HG03095 (cell line): ENCODE data around the gene MOV10.
A peak's percentile ranks its signal among the peaks of the same experiment; 100 is the strongest.

Source experiments
- ATAC-seq: cut with Tn5 transposase; IDR thresholded peaks from one replicate; pipeline ENCODE4 v1.9.1; 2021; ENCODE audit warnings: moderate library complexity; ENCODE audit not compliant: unreplicated experiment

The MOV10 gene

DNA sequence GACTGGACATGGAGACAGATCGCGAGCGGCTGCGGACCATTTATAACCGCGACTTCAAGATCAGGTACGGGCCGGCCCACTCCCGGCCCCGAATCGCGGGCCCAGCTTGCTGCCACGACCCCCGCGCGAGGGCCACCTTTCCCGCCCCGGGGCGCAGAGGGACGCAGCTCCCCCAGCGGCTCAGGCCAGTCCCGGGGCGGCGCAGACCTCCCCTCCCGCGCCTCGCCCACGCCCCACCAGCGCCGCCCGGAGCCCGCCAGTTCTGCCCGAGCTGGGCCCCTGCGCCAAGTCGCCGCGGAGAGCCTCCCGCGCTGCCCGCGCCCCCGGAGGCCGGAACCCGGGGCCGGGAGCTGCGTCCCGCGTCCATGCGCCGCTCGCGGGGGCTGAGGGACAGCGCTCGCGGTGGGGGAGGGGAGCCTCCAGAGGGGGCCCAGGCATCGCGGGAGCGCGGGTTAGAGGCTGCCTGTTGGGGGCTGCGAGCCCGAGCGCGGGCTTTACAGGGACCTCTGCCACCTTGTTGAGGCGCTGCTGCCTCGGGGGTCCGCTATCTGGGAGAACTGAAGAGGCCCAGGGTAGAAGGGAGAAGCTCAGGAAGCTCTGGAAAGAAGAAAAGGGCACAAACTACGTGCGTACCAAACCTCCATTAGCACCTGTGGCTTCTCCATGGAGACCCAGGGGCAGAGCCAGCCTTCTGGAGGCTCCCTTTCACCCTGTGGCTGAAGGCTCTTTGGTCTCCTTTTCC, 698 bp downstream of the MOV10 start:
- ATAC-seq, result peak; percentile 37

DNA sequence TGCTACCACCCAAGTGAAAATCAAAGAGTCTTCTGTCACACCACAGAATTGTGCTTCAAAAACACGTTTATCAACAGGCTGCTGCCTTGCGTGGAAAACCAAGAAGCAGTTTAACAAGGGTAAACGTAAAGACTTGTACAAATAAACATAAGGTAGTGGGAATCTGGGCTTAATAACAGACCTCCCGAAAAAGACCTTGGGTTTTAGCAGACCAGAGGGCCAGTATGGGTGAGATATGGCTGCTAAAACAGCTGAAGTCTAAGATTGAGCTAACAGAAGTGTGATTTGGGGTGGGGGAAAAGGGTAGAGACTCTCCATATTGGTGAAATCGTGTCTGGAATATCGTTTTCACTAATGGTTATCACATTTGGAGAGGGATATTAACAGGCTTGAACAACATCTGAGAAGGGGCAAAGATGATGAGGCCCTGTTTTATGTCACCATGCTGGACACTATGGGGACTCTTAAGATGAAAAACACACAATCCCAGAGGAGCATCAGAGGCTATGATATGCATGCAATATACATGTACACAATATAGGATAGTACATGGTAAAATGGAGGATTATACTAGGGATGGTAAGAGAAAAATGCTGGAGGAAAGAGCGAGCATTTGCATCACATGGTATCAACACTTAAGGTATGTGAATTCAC, 1.4 kb downstream of the MOV10 start:
- ATAC-seq, result no peak

DNA sequence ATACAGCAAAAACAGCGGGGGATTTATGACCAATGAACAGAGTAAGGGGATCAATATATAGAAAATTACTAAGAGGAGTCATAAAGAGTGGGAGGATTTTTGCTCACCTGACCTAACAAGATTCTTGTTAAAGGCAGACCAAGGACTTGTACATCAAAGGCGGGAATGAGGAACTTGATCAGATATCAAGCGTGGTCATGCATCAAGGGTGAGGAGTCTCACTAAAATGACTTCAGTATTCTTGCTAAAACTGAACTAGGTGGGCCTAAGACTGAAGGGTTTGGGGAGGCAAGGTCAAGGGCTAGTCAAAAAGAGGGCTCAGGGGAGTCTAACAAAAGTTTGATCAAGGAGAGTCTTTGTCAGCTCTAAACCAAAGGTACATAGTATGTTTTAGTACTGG, 2.1 kb downstream of the MOV10 start:
- ATAC-seq, result no peak

DNA sequence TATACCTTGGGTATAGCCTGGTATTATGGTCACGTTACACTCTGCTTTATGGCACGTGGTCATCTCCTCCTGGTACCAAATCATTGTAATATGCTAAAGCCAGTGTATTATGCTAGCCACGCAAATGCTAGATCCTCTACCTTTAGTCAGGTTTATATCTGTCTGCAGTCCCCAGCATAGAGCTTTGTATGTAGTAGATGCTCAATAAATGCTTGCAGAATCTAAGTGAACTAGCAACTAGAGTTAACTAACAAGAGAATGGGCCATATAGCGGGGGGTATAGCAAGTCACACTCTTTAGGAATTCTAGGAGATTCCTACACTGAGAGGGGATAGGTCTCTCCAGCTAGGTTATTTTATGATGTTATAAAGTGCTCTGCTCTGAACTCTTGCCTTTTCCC, 3.0 kb downstream of the MOV10 start:
- no peak for ATAC-seq

DNA sequence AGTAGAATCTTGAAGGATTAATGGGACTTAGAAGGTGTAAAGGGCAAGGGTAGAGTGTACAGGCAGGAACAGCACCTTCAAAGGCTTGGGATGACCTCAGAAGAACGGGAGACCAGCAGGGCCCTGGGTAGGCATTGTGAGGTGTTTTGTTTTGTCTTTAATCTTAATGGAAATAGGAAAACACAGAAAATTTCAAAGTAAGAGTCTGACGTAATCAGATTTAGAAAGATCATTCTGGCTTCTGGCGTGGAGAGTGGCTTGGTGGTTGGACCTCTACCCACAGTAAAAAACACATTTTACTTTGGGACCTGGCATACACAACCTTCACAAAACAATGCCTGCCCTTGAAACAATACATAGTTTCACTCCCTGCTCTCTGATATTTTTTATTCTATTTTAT, 4.1 kb downstream of the MOV10 start:
- no peak for ATAC-seq

DNA sequence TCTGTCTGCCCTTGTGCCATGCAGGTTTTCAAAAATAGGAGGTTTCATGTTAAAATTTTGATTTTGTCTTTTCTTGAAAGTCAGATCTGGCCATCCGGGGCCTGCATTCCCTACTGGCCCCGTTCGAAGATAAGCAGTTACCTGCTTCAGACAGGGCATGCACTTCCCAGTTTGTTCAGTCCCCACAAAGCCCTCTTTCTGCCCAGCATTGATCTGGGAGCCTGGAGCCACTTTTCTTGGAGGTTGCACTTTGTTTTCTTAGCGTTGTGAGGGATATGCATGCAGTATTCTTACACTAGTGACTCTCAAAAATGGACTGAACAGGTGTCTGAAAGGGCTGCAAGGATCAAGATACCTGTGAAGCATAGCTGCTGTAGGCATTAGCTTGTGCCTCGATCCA, 11.5 kb downstream of the MOV10 start:
- ATAC-seq, result no peak

GRCh38 chr1:112686417-112686816, 12.0 kb downstream of the MOV10 start:
- ATAC-seq, result no peak

- no peak for ATAC-seq
Measured at GRCh38 chr1:112686835-112687234, 12.4 kb downstream of the MOV10 start.

GRCh38 chr1:112687361-112687760, 12.9 kb downstream of the MOV10 start:
- no peak for ATAC-seq

DNA sequence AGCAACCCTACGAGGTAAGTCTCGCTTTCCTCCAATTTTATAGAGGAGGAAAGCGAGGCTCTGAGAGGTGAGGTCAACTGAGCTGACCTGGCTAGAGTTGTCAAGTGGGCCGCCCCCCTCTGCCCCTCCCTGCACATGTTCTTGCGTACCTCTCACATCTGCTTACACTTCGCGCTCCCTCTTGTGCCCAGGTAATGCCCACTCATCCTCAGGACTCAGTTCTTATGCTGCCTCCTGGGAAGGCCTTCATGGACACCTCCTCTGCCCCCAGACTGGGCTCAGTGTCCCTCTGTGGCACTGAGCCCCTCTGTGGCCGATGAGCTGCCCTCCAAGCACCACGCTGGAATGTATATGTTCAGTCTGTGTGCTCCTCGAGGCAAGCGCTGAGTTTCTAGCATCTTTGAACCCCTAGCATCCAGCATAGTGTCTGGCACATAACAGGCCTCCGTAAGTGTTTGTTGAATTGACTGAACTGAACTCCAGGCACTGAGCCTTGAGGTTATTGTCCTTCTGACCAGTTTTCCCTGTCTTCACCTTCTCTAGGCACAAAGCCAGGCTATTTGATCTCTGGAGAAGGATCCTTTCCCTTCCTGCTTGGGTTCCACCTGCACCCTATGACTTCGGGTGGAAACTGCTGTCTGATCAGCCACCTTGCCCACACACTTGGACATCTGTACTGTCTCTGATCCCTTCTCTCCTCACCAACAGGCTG, 13.5 kb downstream of the MOV10 start:
- no peak for ATAC-seq

DNA sequence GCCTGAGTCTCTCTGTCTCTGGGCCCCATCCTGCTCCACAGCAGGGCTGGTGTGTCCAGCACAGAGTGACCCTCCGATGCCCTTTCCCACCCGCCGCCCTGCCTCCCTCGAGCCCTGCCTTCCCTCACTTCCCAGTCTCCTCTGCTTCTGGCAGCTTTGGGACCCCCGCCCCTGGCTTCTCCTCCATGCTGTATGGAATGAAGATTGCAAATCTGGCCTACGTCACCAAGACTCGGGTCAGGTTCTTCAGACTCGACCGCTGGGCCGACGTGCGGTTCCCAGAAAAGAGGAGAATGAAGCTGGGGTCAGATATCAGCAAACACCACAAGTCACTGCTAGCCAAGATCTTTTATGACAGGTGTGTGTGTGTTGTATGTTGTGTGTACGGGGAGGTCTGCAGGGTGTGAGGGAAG, 14.3 kb downstream of the MOV10 start:
- ATAC-seq, result no peak

DNA sequence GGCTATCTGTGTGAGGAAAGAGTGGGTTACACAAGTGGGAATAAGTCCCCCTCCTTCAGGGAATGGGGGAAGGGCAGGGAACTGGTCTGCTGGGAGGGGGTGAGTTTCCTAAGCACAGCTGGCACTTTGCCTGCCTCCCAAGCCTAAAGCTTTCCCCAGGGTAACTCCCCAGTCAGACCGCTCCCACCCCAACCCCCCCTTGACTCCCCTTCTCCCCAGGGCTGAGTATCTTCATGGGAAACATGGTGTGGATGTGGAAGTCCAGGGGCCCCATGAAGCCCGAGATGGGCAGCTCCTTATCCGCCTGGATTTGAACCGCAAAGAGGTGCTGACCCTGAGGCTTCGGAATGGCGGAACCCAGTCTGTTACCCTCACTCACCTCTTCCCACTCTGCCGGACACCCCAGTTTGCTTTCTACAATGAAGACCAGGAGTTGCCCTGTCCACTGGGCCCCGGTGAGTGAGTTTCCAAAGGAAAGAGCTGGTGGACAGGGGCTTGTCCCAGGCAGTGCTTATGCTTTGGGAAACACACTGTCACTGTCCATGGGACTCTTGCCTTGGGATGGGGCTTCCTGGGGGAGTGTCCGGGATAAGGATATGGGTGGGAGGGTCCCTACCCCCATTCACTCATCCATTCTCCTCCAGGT, 14.9 kb downstream of the MOV10 start:
- no peak for ATAC-seq

DNA sequence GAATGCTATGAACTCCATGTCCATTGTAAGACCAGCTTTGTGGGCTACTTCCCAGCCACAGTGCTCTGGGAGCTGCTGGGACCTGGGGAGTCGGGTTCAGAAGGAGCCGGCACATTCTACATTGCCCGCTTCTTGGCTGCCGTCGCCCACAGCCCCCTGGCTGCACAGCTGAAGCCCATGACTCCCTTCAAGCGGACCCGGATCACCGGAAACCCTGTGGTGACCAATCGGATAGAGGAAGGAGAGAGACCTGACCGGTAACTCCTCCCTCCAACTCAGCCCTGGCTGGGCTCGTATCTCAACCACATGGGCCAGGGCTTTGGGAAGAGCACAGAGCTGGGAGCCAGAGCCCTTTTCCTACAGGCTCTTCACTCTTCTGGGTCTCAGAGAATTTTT, 15.4 kb downstream of the MOV10 start:
- no peak for ATAC-seq

- ATAC-seq, result no peak
Measured at GRCh38 chr1:112692681-112693080, 18.2 kb downstream of the MOV10 start.

DNA sequence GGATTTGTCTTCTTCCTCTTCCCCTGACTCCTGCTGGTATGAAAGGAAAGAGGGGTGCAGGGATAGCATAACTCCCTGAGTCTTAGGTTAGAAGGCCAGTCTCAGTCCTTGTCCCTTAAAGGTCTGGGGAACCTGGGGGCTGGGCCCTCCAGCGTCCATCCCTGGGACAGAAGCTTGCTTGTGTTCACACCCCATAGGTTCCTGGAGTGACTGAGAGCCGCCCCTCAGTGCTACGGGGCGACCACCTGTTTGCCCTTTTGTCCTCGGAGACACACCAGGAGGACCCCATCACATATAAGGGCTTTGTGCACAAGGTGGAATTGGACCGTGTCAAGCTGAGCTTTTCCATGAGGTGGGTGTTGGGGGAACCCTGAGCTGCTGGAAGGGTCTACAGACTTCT, 19.4 kb downstream of the MOV10 start:
- ATAC-seq, result no peak

DNA sequence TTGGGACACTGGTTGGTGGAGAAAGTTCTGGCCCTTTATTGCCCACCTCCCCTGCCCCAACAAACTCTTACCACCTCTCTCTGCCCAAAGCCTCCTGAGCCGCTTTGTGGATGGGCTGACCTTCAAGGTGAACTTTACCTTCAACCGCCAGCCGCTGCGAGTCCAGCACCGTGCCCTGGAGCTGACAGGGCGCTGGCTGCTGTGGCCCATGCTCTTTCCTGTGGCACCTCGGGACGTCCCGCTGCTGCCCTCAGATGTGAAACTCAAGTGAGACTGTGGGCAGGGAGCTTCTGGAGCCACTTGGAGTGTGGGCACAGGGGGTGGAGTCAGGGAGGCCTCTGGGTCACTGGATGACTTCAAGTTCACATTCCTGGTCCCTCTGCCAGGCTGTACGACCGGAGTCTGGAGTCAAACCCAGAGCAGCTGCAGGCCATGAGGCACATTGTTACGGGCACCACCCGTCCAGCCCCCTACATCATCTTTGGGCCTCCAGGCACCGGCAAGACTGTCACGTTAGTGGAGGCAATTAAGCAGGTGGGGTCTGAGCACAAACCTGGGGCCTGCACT, 20.0 kb downstream of the MOV10 start:
- ATAC-seq, result no peak

DNA sequence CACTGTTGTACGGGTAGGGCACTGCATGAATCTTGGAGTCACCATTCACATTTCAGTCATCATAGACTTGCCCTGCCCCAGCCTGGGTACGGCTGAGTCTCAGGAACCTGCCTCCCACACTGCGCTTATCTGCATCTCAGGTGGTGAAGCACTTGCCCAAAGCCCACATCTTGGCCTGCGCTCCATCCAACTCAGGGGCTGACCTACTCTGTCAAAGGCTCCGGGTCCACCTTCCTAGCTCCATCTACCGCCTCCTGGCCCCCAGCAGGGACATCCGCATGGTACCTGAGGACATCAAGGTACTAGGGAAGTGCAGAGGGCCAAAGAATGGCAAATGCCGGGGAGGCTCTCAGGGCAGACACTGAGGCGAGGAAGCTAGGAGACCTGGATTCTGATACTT, 20.8 kb downstream of the MOV10 start:
- no peak for ATAC-seq

DNA sequence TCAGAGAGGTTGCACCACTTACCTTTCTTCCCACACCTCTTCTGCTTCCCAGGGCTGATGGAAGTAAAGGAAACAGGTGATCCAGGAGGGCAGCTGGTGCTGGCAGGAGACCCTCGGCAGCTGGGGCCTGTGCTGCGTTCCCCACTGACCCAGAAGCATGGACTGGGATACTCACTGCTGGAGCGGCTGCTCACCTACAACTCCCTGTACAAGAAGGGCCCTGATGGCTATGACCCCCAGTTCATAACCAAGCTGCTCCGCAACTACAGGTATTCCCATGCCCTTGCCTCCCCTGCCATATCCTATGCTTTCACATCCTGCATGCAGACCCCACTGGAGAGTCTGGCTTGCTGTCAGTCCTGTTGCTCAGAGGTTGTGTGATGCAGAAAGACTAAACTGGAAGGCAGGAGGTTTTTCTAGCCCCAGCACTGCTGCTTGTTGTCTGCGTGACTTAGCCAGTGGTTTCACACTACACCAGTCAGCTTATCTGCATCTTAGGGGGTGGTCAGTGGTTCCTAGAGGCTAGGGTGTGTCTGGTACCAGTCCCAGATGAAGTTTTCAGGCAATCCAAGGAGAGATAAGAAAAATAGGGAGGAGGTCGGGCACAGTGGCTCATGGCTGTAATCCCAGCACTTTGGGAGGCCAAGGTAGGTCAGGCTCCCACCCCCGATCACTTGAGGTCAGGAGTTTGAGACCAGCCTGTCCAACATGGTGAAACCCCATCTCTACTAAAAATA, 22.3 kb downstream of the MOV10 start:
- ATAC-seq, result no peak

- no peak for ATAC-seq
Measured at GRCh38 chr1:112697781-112698201, 23.3 kb downstream of the MOV10 start.
